Endodermal cell (in vitro differentiated cells): ENCODE results near the gene COL24A1. TPM values are rescaled to one million over a fixed set of nuclear protein-coding genes. Genes with fewer than 3 reads are reported as not detected.

ENCODE experiments used
- DNase-seq: peaks from one replicate; pipeline ENCODE4 v3.0.0-alpha.2; 2017
- H3K27ac ChIP-seq: 2 replicates; pipeline ENCODE4 v1.5.1; 2013; ENCODE audit warnings: mild to moderate bottlenecking, low read depth, low read length, moderate library complexity
- H3K27me3 ChIP-seq: 2 replicates; pipeline ENCODE4 v1.6.1; 2013; ENCODE audit warnings: mild to moderate bottlenecking, low read length, moderate library complexity; ENCODE audit not compliant: insufficient read depth, control insufficient read depth, poor library complexity, severe bottlenecking
- H3K36me3 ChIP-seq: 2 replicates; pipeline ENCODE4 v1.7.0; 2013; ENCODE audit warnings: mild to moderate bottlenecking, low read length, moderate library complexity; ENCODE audit not compliant: control insufficient read depth, insufficient read depth
- H3K4me1 ChIP-seq: one replicate; pipeline ENCODE4 v1.7.0; 2013; ENCODE audit warnings: low read length; ENCODE audit not compliant: control insufficient read depth, insufficient read depth
- H3K4me3 ChIP-seq: 2 replicates; pipeline ENCODE4 v1.5.1; 2013; ENCODE audit warnings: mild to moderate bottlenecking, low read length, moderate library complexity
- H3K9ac ChIP-seq: 2 replicates; pipeline ENCODE4 v1.6.1; 2013; ENCODE audit warnings: mild to moderate bottlenecking, low read length, moderate library complexity; ENCODE audit not compliant: poor library complexity, severe bottlenecking; ENCODE audit errors: extremely low read depth
- H3K9me3 ChIP-seq: 2 replicates; pipeline ENCODE4 v1.6.1; 2013; ENCODE audit warnings: mild to moderate bottlenecking, low read length, moderate library complexity; ENCODE audit not compliant: control insufficient read depth
- H3K27ac Mint-ChIP-seq: 2 replicates; pipeline ENCODE4 v1.8.0; 2020; ENCODE audit warnings: mixed read lengths
- H3K27me3 Mint-ChIP-seq: 2 replicates; pipeline ENCODE4 v1.8.0; 2021; ENCODE audit warnings: mild to moderate bottlenecking, mixed read lengths; ENCODE audit not compliant: insufficient read depth
- H3K36me3 Mint-ChIP-seq: 2 replicates; pipeline ENCODE4 v1.8.0; 2020; ENCODE audit warnings: low read depth, mixed read lengths
- H3K4me1 Mint-ChIP-seq: 2 replicates; pipeline ENCODE4 v1.8.0; 2020; ENCODE audit warnings: mixed read lengths
- H3K4me3 Mint-ChIP-seq: 2 replicates; pipeline ENCODE4 v1.8.0; 2020; ENCODE audit warnings: mild to moderate bottlenecking, moderate library complexity, mixed read lengths
- H3K9me3 Mint-ChIP-seq: 2 replicates; pipeline ENCODE4 v1.8.0; 2020; ENCODE audit warnings: mild to moderate bottlenecking, mixed read lengths
- WGBS, 2 experiments: methylation state at CpG; one replicate each; pipeline versions ENCODE4 v1.1.5 to v1.1.7; 2013; ENCODE audit warnings: missing lambda C conversion rate in 2 of 2, mixed read lengths in 1 of 2; ENCODE audit not compliant: insufficient coverage in 1 of 2, insufficient read length in 1 of 2; 5-methylcytosine and 5-hydroxymethylcytosine counted together
- total RNA-seq, 2 donors: library from RNA; stranded (reverse); fragmentation: NEBNext Ultra II Directional in 1 of 2; extraction: Animal tissue kit (Norgen Biotek cat#: 25700) in 1 of 2; gene quantifications; 2 replicates in 1 of 2; 3 replicates in 1 of 2; pipeline ENCODE4 v1.2.1, GENCODE V29; 2021
- TF ChIP-seq, protein P1 (sequence below): fragments of 200-600 bp; sonication (generic); conservative IDR thresholded peaks from 2 replicates; pipeline ENCODE4 v1.5.0; 2021; ENCODE audit warnings: antibody characterized with exemption, mild to moderate bottlenecking

Gene COL24A1
- total RNA-seq, 2 donors from 2014 or later, result 0.84 to 0.95 TPM

DNA sequence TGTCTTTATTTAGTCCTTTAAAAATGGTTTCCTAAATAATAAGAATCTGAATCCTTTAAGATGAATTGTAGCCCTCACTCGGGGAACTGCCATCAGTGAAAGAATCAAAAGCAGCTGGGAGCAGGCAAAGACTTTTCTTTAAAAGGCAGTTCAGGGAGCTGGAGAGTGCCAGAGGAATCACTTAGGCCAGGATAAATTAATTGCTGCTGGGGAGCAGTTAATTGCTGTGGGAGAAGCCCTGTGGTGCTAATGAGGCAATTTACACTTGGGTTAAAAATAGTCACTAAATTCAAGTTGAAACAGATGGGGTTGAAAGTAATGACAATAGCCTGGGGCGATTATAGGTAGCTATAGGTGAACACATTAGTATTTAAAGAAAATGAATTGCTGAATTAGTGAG lies 38.7 kb upstream of the COL24A1 start:
- Mint-ChIP-seq H3K27ac (peak overlapping the region; percentile 52), H3K4me3 (no peak overlapping the region), H3K4me1 (peaks cover 33% of the 10 kb centered on the region), H3K9me3 (no peaks in the 10 kb centered on the region), H3K27me3 (no peaks in the 10 kb centered on the region), H3K36me3 (no peaks in the 10 kb centered on the region)
- no peaks in the 10 kb centered on the region for H3K27me3 ChIP-seq
- peak overlapping the region; percentile 12 for H3K4me3 ChIP-seq
- H3K9me3 ChIP-seq, result no peaks in the 10 kb centered on the region
- H3K36me3 ChIP-seq, result no peaks in the 10 kb centered on the region
- 51 to 68% methylated on average over 2 of the region's 2 CpGs for WGBS, 2 experiments
- TF ChIP-seq, protein P1, sequence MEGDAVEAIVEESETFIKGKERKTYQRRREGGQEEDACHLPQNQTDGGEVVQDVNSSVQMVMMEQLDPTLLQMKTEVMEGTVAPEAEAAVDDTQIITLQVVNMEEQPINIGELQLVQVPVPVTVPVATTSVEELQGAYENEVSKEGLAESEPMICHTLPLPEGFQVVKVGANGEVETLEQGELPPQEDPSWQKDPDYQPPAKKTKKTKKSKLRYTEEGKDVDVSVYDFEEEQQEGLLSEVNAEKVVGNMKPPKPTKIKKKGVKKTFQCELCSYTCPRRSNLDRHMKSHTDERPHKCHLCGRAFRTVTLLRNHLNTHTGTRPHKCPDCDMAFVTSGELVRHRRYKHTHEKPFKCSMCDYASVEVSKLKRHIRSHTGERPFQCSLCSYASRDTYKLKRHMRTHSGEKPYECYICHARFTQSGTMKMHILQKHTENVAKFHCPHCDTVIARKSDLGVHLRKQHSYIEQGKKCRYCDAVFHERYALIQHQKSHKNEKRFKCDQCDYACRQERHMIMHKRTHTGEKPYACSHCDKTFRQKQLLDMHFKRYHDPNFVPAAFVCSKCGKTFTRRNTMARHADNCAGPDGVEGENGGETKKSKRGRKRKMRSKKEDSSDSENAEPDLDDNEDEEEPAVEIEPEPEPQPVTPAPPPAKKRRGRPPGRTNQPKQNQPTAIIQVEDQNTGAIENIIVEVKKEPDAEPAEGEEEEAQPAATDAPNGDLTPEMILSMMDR, result no peak
- H3K9ac ChIP-seq, result no peak overlapping the region
- H3K27ac ChIP-seq, result no peak overlapping the region
- DNase-seq, result peak; percentile 60
- H3K4me1 ChIP-seq, result peaks cover 22% of the 10 kb centered on the region

DNA sequence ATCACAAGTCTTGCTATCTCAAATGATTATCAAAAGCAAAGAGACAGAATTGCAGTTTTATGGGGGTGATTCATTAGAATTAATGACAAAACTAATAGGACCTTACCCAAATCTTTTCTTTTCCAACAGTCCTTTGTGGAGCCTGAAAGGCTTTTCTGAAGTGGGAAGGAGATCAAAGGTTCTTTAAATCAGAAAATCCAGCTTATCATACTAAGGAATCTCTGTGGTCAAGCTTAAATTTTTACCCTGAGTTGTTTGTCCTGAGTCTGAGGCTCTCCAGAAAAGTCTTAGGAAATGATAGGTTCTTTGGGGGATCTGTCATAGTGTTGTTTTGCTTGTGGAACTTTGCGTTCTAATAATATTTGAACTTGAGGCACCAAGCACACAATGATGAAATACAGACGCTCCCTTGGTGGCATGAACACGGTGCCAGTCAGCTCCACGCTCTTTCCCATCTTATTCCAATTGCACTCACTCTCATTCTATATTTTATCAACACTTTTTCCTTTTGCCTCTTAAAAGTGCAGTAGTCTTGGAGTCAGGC lies 38.0 kb upstream of the COL24A1 start:
- H3K4me3 Mint-ChIP-seq, result no peak overlapping the region
- H3K4me1 Mint-ChIP-seq, result peaks cover 33% of the 10 kb centered on the region
- Histone ChIP-seq H3K27ac (no peak overlapping the region), H3K4me1 (peaks cover 22% of the 10 kb centered on the region), H3K9ac (no peak overlapping the region), H3K36me3 (no peaks in the 10 kb centered on the region), H3K27me3 (no peaks in the 10 kb centered on the region), H3K9me3 (no peaks in the 10 kb centered on the region), H3K4me3 (peak overlapping the region; percentile 12)
- TF ChIP-seq, protein P1, result no peak
- H3K36me3 Mint-ChIP-seq, result no peaks in the 10 kb centered on the region
- 91 to 92% methylated on average over 4 of the region's 4 CpGs for WGBS, 2 experiments
- no peaks in the 10 kb centered on the region for H3K9me3 Mint-ChIP-seq
- DNase-seq, result no peak
- no peaks in the 10 kb centered on the region for H3K27me3 Mint-ChIP-seq
- peak overlapping the region; percentile 4 for H3K27ac Mint-ChIP-seq

DNA sequence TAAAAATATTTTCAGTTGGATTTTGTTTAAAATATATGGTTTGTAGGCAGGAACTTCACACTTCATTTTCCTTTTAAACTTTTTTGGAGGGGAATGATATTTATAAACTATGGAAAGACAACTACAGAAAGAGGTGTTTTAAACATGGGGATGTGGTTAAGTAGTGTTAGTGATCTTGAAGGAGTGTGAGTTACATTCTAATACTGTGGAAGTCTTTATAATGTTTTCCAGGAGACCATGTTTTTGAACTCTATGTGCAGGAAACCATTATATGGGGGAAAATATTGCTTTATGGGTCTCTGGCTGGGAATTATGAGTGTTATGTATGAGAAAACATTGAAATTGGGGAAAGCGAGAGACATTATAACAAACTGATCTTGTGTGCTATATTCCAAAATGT lies 35.8 kb upstream of the COL24A1 start:
- Mint-ChIP-seq H3K4me1 (peaks cover 32% of the 10 kb centered on the region), H3K36me3 (no peaks in the 10 kb centered on the region), H3K4me3 (no peak overlapping the region), H3K27ac (no peak overlapping the region), H3K27me3 (no peaks in the 10 kb centered on the region), H3K9me3 (no peaks in the 10 kb centered on the region)
- no peaks in the 10 kb centered on the region for H3K27me3 ChIP-seq
- H3K4me1 ChIP-seq, result peaks cover 22% of the 10 kb centered on the region
- TF ChIP-seq, protein P1, result no peak
- no peaks in the 10 kb centered on the region for H3K9me3 ChIP-seq
- 87% methylated on average over 1 of the region's 1 CpG; no CpG with 5 or more reads in 1 of the 2 experiments for WGBS, 2 experiments
- no peak overlapping the region for H3K4me3 ChIP-seq
- no peak overlapping the region for H3K27ac ChIP-seq
- no peaks in the 10 kb centered on the region for H3K36me3 ChIP-seq
- H3K9ac ChIP-seq, result no peak overlapping the region
- no peak for DNase-seq
